Vagina (tissue), 2 donors: ENCODE measurements around the gene AMIGO3. TPM values are rescaled to one million over a fixed set of nuclear protein-coding genes. Genes with fewer than 3 reads are reported as not detected.

Source experiments
- DNase-seq, 2 donors: peaks; one replicate each; pipeline ENCODE4 v3.0.0-alpha.2; 2017; ENCODE audit errors: extremely low spot score in 2 of 2
- H3K27ac ChIP-seq: fragments of 200-600 bp; sonication (generic); one replicate; pipeline ENCODE4 v1.5.1; 2019
- H3K27me3 ChIP-seq: fragments of 200-600 bp; sonication (generic); one replicate; pipeline ENCODE4 v1.5.1; 2019
- H3K36me3 ChIP-seq, 2 donors: fragments of 200-600 bp; sonication (generic); one replicate each; pipeline ENCODE4 v1.5.1; 2017 to 2019
- H3K4me1 ChIP-seq: fragments of 200-600 bp; sonication (generic); one replicate; pipeline ENCODE4 v1.5.1; 2019
- H3K4me3 ChIP-seq, 2 donors: fragments of 200-600 bp; sonication (generic); 1 replicate in 1 of 2; 2 replicates in 1 of 2; pipeline ENCODE4 v1.5.1; 2016 to 2019
- H3K9me3 ChIP-seq: fragments of 200-600 bp; sonication (generic); one replicate; pipeline ENCODE4 v1.5.1; 2019
- POLR2A ChIP-seq, 2 donors: fragments of 450-650 bp; IDR thresholded peaks; one replicate each; pipeline ENCODE4 v1.6.1; 2017; ENCODE audit warnings: antibody characterized with exemption in 2 of 2, mild to moderate bottlenecking in 2 of 2, moderate library complexity in 2 of 2
- POLR2AphosphoS5 ChIP-seq, 2 donors: sonication (generic); formaldehyde crosslinking; IDR thresholded peaks; one replicate each; pipeline ENCODE4 v1.9.0; 2017; ENCODE audit warnings: antibody characterized with exemption in 2 of 2, mild to moderate bottlenecking in 2 of 2, low read depth in 1 of 2; ENCODE audit not compliant: insufficient read depth in 1 of 2
- intact Hi-C: fragments of 100-400 bp; cut with DNase I; formaldehyde crosslinking; loops from one replicate; pipeline ENCODE4 v1.15.1; 2023
- total RNA-seq: library from RNA; depleted of rRNA; stranded (reverse); fragments of >200 nt; gene quantifications from one replicate; pipeline ENCODE4 v1.2.3, GENCODE V29; 2016
- TF ChIP-seq, protein P1 (sequence below), 3 experiments: fragments of 450-650 bp in 2 of 3; fragments of 200-600 bp in 1 of 3; sonication (generic) in 1 of 3; IDR thresholded peaks; one replicate each; pipeline ENCODE4 v1.5.1; 2017 to 2019; ENCODE audit warnings: antibody characterized with exemption in 3 of 3, mild to moderate bottlenecking in 2 of 3, moderate library complexity in 2 of 3

AMIGO3 gene
- total RNA-seq, 1 donor from 2014 or later, result not detected

DNA sequence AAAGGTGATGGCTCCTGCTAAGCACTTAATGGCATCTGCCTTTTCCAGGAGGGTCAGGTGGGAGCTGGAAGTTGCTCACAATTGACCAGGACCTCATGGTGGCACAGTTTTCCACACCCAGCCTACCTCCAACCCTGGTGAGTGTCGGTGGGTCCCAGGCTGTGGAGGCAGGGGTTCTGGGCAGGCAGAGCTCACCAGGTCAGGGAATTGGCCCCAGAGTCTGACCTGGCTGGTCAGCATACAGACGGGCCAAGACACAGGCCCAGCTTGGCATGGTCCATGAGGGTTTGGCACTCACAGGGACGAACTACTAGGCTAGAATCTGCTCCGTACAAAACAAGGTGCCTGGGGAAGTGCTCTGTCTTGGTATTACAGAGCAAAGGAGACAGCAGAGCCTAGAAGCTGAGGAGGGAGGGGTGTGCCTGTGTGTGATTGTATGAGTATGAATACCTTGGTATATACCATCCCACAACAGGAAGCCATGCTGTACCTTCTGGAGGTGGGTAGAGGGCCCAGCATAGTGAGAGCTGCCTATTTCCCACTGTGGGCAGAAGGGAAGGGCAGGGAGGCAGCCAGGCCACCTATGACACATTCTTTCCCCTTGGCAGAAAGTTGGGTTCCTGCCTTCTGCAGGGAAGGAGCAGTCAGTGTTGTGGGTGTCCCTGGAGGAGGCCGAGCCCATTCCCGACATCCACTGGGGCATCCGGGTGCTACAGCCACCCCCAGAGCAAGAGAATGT, 38.8 kb downstream of the AMIGO3 start:
- Histone ChIP-seq H3K36me3 (peaks cover 0 to 73% of the 10 kb centered on the region in 2 donors), H3K4me3 (no peak overlapping the region), H3K27me3 (no peaks in the 10 kb centered on the region), H3K9me3 (no peaks in the 10 kb centered on the region), H3K4me1 (peaks cover 3% of the 10 kb centered on the region), H3K27ac (no peak overlapping the region)
- intact Hi-C loops, result no loop called here
- no peak for DNase-seq
- TF ChIP-seq POLR2AphosphoS5 (IDR thresholded peaks at IDR 0.05; ENCODE audit: insufficient read depth in 1 of 2, low read depth in 1 of 2) (no peak), POLR2A (IDR thresholded peaks at IDR 0.05) (no peak)
- TF ChIP-seq, protein P1, sequence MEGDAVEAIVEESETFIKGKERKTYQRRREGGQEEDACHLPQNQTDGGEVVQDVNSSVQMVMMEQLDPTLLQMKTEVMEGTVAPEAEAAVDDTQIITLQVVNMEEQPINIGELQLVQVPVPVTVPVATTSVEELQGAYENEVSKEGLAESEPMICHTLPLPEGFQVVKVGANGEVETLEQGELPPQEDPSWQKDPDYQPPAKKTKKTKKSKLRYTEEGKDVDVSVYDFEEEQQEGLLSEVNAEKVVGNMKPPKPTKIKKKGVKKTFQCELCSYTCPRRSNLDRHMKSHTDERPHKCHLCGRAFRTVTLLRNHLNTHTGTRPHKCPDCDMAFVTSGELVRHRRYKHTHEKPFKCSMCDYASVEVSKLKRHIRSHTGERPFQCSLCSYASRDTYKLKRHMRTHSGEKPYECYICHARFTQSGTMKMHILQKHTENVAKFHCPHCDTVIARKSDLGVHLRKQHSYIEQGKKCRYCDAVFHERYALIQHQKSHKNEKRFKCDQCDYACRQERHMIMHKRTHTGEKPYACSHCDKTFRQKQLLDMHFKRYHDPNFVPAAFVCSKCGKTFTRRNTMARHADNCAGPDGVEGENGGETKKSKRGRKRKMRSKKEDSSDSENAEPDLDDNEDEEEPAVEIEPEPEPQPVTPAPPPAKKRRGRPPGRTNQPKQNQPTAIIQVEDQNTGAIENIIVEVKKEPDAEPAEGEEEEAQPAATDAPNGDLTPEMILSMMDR (IDR thresholded peaks at IDR 0.05), result no peak

DNA sequence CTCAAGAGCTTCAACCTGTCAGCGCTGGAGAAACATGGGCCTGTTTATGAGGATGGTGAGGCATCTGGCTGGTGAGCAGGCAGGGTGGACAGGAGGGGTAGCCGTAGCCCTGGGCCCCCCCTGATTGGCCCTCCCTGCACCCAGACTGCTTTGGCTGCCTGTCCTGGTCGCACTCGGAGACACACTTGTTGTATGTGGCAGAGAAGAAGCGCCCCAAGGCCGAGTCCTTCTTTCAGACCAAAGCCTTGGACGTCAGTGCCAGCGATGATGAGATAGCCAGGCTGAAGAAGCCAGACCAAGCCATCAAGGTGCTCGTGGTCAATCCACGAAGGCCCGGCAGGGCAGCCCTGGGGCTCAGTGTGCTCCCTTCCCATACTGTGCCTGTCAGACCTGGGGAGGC, 43.6 kb downstream of the AMIGO3 start:
- TF ChIP-seq, protein P1 (IDR thresholded peaks at IDR 0.05), result no peak
- TF ChIP-seq POLR2A (IDR thresholded peaks at IDR 0.05) (no peak), POLR2AphosphoS5 (IDR thresholded peaks at IDR 0.05; ENCODE audit: insufficient read depth in 1 of 2, low read depth in 1 of 2) (no peak)
- DNase-seq, result no peak
- Histone ChIP-seq H3K27ac (no peak overlapping the region), H3K27me3 (no peaks in the 10 kb centered on the region), H3K4me1 (peaks cover 24% of the 10 kb centered on the region), H3K4me3 (no peak overlapping the region), H3K36me3 (peaks cover 0 to 44% of the 10 kb centered on the region in 2 donors), H3K9me3 (no peaks in the 10 kb centered on the region)
- intact Hi-C loops, result no loop called here

DNA sequence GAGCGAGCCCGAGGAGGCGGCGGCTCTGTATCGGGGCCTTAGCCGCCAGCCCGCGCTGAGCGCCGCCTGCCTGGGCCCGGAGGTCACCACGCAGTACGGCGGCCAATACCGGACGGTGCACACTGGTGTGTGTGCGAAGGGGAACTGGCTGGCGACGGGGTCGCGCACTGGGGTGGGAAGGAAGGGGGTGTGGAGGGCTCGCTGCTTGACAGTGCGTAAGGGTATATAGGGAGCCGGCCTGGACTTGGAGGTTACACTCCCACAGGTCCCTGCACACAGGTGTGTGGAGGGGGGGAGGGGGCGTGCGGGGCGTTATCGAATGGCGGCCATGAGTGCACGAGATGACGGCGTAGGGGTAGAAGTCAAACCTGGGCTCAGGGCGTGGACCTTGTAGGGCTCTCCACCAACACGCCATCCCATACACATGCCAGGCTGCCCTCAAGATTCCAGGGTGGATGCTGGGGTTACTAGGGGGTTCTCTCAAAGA, 44.9 kb downstream of the AMIGO3 start:
- DNase-seq, result no peak

DNA sequence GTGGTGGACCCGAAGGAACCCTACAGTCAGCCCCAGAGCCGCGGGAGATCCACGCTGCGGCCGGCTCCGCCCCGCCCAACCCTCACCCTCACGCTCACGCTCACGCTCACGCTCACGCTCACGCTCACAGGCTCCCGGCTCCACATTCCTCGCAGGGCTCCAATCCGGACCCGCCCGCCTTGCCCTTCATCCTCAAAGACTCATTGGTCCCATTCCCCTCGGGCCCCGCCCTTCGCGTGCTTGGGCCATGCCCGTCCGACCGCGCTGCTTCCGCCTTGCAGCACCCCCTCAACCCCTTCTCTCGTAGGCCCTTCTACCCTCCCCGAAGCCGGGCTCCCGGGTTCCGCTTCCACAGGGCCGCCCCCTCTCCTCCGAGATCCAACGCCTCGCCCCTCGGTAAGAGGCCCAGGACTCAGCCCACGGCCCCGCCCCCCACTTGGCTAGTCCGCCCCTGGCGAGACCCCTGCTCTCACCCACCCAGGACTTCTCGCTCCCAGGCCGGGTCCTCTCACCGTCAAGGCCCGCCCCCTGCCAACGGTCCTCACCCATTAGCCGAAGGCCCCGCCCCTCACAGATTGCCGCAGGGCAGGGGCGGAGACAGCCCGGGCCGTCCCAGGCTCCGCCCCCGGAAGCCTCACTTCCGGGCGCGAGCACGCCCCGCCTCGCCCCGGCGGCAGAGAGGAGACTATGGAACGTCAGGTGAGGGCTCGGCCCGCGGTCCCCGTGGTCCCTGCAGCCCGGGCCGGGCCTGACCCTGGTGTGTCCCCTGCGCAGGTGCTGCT, 45.6 kb downstream of the AMIGO3 start, which contains the start of gene APEH:
Gene APEH (plus strand): TSS at position 637 of the 782 bp plus-strand sequence. CDS start 51 bp downstream, at position 688.
- intact Hi-C loops, result loop anchor here (5.0 kb wide), 2 partner anchors 132 to 397 kb away; partner anchors contain the start of gene C3orf62
- Histone ChIP-seq H3K36me3 (peaks cover 0 to 24% of the 10 kb centered on the region in 2 donors), H3K9me3 (no peaks in the 10 kb centered on the region), H3K4me1 (peaks cover 24% of the 10 kb centered on the region), H3K27ac (peak within 1 kb of the TSS; percentile 78), H3K27me3 (no peaks in the 10 kb centered on the region), H3K4me3 (peak within 1 kb of the TSS; percentile 74 to 98)
- TF ChIP-seq, protein P1 (IDR thresholded peaks at IDR 0.05), result no peak
- TF ChIP-seq POLR2A (IDR thresholded peaks at IDR 0.05) (peak in 1 of 2 donors; percentile 19), POLR2AphosphoS5 (IDR thresholded peaks at IDR 0.05; ENCODE audit: insufficient read depth in 1 of 2, low read depth in 1 of 2) (peak; percentile 60 to 86)
- DNase-seq, result peak in 1 of 2 donors; percentile 95

More for the DNA sequence above, 44.9 kb downstream of the AMIGO3 start:
- intact Hi-C loops, result loop anchor here (5.0 kb wide), 2 partner anchors 132 to 397 kb away; partner anchors contain the start of gene C3orf62
- Histone ChIP-seq H3K27ac (peak overlapping the region; percentile 78), H3K4me1 (peaks cover 24% of the 10 kb centered on the region), H3K4me3 (peak overlapping the region; percentile 74 to 98), H3K27me3 (no peaks in the 10 kb centered on the region), H3K36me3 (peaks cover 0 to 30% of the 10 kb centered on the region in 2 donors), H3K9me3 (no peaks in the 10 kb centered on the region)
- TF ChIP-seq POLR2AphosphoS5 (IDR thresholded peaks at IDR 0.05; ENCODE audit: insufficient read depth in 1 of 2, low read depth in 1 of 2) (peak in 1 of 2 donors; percentile 4), POLR2A (IDR thresholded peaks at IDR 0.05) (no peak)

DNA sequence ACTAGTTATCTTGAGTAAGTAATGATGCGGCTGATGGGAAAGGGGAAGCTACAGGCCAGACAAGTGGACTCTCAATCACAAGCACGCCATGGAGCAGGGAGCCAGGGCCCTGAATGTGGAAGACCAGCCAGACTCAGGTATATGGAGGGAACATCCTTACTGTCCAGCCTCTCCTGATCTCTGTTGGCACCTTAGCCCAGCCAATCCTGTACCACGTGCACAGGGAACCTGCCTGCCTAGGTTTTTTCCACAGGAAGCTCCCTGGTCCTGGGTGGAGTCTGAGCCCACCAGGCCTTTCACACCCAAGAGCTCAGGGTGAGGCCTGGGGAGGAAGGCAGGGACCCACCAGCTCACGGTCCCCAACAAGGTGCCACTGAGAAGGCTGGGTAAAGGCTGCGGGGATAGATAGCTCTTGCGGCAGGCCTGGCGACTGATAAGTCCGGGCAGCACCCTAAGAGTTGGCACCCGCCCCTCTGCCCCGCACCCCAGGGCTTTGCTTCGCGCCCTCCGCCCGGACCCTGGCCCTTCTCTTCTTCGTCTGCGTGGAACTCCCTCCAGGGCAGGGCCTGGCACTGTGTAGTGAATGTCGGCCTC, 46.3 kb downstream of the AMIGO3 start:
- H3K27me3 ChIP-seq, result no peaks in the 10 kb centered on the region
- H3K9me3 ChIP-seq, result no peaks in the 10 kb centered on the region
- peaks cover 24% of the 10 kb centered on the region for H3K4me1 ChIP-seq
- TF ChIP-seq, protein P1 (IDR thresholded peaks at IDR 0.05), result no peak
- TF ChIP-seq POLR2A (IDR thresholded peaks at IDR 0.05) (no peak), POLR2AphosphoS5 (IDR thresholded peaks at IDR 0.05; ENCODE audit: insufficient read depth in 1 of 2, low read depth in 1 of 2) (no peak)
- H3K4me3 ChIP-seq, result peak overlapping the region; percentile 74 to 98
- intact Hi-C loops, result loop anchor here (5.0 kb wide), 2 partner anchors 131 to 396 kb away; partner anchors contain the start of gene C3orf62
- peak overlapping the region; percentile 78 for H3K27ac ChIP-seq
- H3K36me3 ChIP-seq, result peaks cover 0 to 17% of the 10 kb centered on the region in 2 donors
- DNase-seq, result no peak
